Nephron (organoid): ENCODE results near the gene PIGR.

ENCODE experiments used
- H3K27ac Mint-ChIP-seq, 3 experiments: 2 replicates each; pipeline ENCODE4 v1.8.0; 2020; ENCODE audit warnings: mixed read lengths in 3 of 3, mild to moderate bottlenecking in 2 of 3, moderate library complexity in 1 of 3
- H3K27me3 Mint-ChIP-seq: 2 replicates; pipeline ENCODE4 v1.8.0; 2021; ENCODE audit warnings: low read depth, mild to moderate bottlenecking, moderate library complexity, mixed read lengths
- H3K36me3 Mint-ChIP-seq: 2 replicates; pipeline ENCODE4 v1.8.0; 2020; ENCODE audit warnings: low read depth, mixed read lengths
- H3K4me1 Mint-ChIP-seq: 2 replicates; pipeline ENCODE4 v1.8.0; 2020; ENCODE audit warnings: mixed read lengths
- H3K4me3 Mint-ChIP-seq, 3 experiments: 2 replicates each; pipeline ENCODE4 v1.8.0; 2020; ENCODE audit warnings: mild to moderate bottlenecking in 3 of 3, mixed read lengths in 3 of 3, moderate library complexity in 2 of 3
- H3K9me3 Mint-ChIP-seq: 2 replicates; pipeline ENCODE4 v1.8.0; 2020; ENCODE audit warnings: mixed read lengths
- TF ChIP-seq, protein P1 (sequence below), 3 experiments: fragments of 200-600 bp; sonication (generic); IDR thresholded peaks; one replicate each; pipeline ENCODE4 v1.5.0; 2021; ENCODE audit warnings: antibody characterized with exemption in 3 of 3; ENCODE audit not compliant: unreplicated experiment in 3 of 3

The PIGR gene

DNA sequence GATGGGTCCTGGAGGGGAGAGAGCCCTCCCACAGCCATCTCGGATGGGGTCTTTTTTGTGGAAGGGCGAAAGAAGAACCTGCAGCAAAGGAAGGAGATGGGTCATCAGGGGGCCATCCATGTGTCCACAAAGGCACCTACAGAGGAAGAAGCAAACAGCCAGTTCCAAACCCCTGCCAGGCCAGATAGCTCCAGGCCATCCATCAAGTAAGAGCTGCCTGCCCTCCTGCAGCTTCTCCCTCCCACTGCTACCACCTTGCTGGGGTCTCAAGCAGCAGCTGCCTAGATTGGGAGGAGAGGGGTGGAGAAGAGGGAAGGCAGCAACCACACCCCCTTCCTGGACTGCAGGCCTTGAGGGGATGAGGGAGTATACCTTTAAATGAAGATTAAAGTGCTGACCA lies 19.5 kb upstream of the PIGR start:
- Mint-ChIP-seq H3K27me3 (peaks cover 8% of the 10 kb centered on the region), H3K9me3 (no peaks in the 10 kb centered on the region), H3K4me3 (no peak overlapping the region), H3K36me3 (no peaks in the 10 kb centered on the region), H3K4me1 (no peaks in the 10 kb centered on the region), H3K27ac (no peak overlapping the region)
- TF ChIP-seq, protein P1, sequence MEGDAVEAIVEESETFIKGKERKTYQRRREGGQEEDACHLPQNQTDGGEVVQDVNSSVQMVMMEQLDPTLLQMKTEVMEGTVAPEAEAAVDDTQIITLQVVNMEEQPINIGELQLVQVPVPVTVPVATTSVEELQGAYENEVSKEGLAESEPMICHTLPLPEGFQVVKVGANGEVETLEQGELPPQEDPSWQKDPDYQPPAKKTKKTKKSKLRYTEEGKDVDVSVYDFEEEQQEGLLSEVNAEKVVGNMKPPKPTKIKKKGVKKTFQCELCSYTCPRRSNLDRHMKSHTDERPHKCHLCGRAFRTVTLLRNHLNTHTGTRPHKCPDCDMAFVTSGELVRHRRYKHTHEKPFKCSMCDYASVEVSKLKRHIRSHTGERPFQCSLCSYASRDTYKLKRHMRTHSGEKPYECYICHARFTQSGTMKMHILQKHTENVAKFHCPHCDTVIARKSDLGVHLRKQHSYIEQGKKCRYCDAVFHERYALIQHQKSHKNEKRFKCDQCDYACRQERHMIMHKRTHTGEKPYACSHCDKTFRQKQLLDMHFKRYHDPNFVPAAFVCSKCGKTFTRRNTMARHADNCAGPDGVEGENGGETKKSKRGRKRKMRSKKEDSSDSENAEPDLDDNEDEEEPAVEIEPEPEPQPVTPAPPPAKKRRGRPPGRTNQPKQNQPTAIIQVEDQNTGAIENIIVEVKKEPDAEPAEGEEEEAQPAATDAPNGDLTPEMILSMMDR (IDR thresholded peaks at IDR 0.05; ENCODE audit: unreplicated experiment in 3 of 3) = no peak

DNA sequence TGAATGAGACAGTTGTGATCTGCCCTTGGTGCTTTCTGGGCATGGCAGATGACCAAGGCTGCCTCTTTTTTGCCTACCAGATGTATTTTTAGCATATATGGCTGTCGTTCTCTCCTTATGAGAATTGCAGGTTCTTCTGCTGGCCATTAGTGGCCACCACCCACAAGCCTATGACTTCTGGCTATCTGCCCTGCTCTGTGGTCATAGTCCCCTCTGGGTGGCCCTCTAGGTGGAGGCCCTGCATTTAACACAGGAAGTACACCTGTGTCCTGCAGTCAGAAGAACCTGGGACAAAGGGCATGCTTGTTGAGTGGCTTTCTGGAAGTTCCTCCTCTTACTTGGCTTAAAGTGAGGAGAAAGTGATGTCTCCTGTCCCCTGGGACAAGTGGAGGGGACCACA lies 17.5 kb upstream of the PIGR start:
- Mint-ChIP-seq H3K4me3 (no peak overlapping the region), H3K36me3 (no peaks in the 10 kb centered on the region), H3K4me1 (no peaks in the 10 kb centered on the region), H3K27ac (no peak overlapping the region), H3K9me3 (no peaks in the 10 kb centered on the region), H3K27me3 (peaks cover 10% of the 10 kb centered on the region)
- TF ChIP-seq, protein P1 (IDR thresholded peaks at IDR 0.05; ENCODE audit: unreplicated experiment in 3 of 3) = no peak

DNA sequence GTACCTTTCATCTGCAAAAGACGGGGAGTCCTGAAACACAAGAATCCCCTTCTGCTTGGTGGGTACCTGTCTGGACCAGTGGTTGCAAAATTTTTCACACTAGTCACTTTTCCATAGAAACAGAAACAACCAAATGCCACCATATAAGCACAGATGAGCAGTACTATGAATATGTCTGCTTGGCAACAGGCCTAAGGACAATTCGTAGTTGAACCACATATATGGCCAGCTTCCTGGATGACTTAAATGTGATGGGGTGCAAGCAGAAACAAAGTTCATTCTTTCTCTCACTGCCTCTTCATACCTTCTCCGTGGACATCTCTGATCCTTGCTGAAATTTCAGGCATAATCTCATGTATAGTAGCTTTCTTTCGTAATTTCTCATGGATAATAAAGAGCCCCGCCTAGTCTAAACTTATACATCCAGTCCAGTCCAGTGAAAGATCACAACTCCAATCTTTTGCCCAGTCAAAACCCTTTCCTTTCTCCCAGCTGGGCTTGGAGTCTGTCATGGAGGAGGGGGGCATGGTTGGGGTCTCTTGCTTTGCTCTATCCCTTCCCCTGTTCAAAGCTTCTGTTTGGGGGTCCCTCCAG lies 16.9 kb upstream of the PIGR start:
- Mint-ChIP-seq H3K27me3 (peaks cover 10% of the 10 kb centered on the region), H3K9me3 (no peaks in the 10 kb centered on the region), H3K4me3 (no peak overlapping the region), H3K4me1 (no peaks in the 10 kb centered on the region), H3K36me3 (no peaks in the 10 kb centered on the region), H3K27ac (no peak overlapping the region)
- TF ChIP-seq, protein P1 (IDR thresholded peaks at IDR 0.05; ENCODE audit: unreplicated experiment in 3 of 3) = no peak

DNA sequence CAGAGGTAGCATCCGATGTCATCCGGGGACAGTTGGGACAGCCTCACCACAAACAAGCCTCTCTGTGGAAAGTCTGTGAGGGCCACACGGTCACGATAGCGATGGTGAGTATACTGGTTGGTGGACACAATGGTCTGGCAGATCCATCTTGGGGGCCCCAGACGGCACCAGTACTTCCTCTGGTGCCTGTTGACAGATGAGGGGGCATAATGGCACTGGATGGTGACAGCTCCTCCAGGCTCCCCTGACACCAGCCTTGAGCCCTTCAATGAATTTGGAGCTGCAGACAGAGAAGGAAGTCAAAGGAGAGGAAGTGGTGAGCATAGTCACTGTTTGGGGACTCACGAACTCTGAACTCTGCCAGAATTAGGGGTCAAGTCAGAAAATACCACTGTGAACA lies 16.0 kb upstream of the PIGR start:
- Mint-ChIP-seq H3K27me3 (peaks cover 8% of the 10 kb centered on the region), H3K4me1 (no peaks in the 10 kb centered on the region), H3K9me3 (no peaks in the 10 kb centered on the region), H3K36me3 (no peaks in the 10 kb centered on the region), H3K4me3 (no peak overlapping the region), H3K27ac (no peak overlapping the region)
- TF ChIP-seq, protein P1 (IDR thresholded peaks at IDR 0.05; ENCODE audit: unreplicated experiment in 3 of 3) = no peak

DNA sequence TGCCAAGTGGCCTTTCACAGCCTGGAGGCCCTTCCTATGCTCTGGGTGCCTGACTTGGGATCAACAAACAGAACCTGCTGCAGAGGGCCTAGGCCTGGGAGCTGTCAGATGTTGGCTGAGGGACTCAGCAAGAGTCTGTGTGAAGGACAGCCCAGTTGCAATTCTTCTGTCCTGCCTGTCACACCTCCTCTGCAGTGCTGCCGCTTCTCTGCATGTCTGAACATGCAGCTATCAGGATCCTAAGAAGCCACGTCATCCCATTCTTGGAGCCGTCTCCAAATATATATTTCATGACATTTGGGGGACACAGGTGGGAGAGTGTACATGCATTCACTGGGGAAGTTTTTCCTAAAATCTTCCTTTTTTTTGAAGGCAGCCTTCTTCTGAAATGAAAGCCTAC lies 15.4 kb upstream of the PIGR start:
- TF ChIP-seq, protein P1 (IDR thresholded peaks at IDR 0.05; ENCODE audit: unreplicated experiment in 3 of 3) = no peak
- Mint-ChIP-seq H3K4me3 (no peak overlapping the region), H3K4me1 (no peaks in the 10 kb centered on the region), H3K36me3 (no peaks in the 10 kb centered on the region), H3K27ac (no peak overlapping the region), H3K9me3 (no peaks in the 10 kb centered on the region), H3K27me3 (peaks cover 12% of the 10 kb centered on the region)

DNA sequence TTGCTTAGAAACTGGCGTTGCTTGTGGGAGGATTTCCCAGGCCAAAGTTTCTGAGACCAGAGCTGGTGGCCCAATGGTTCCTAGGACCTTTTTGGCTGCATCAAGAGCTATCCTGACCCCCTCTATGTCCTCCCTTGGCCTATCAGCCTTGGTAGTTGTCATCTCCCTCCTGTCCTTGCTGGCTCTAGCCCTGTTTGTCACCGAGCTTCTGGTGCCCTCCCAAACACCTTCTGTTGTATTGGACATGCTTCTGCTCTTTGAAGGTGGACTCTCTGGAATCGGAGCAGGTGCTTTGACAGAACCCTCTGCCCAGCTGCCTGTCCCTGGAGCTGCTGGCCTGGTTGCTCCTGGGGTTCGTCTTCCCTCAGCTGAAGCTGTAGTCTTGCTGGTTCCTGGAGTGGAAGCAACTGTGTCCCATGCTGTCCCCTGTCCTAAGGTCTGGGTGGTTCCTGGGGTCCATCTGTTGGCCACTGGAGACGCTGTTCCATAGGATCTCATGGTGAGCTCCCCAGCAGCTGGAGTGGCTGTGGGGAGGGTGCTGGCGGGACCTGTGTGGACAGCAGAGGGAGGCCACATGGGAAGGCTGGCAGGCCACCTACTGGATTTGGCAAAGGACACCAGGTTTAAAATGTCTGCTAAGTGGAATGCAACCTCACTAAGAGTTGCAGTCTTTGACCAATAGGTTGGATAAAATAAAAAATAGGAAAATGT lies 14.6 kb upstream of the PIGR start:
- H3K4me3 Mint-ChIP-seq = no peak overlapping the region
- H3K9me3 Mint-ChIP-seq = no peaks in the 10 kb centered on the region
- H3K27ac Mint-ChIP-seq = no peak overlapping the region
- TF ChIP-seq, protein P1 (IDR thresholded peaks at IDR 0.05; ENCODE audit: unreplicated experiment in 3 of 3) = no peak
- peaks cover 1% of the 10 kb centered on the region for H3K4me1 Mint-ChIP-seq
- H3K36me3 Mint-ChIP-seq = no peaks in the 10 kb centered on the region
- peaks cover 17% of the 10 kb centered on the region for H3K27me3 Mint-ChIP-seq
